Measurements from ENCODE around the gene JPT1.

The JPT1 gene

GRCh38 chr17:75087558-75088453 is 66.5 kb downstream of the JPT1 start, which contains the start of gene SLC16A5:
Gene SLC16A5, plus strand, starts transcription at chr17:75087954. Its CDS starts 5,683 bp downstream, at chr17:75093637.
- in situ Hi-C loops (cut with HindIII; ENCODE audit: low sequenced_read_pairs), result no loop called here

- in situ Hi-C loops (cut with HindIII; ENCODE audit: low sequenced_read_pairs), result no loop called here
These were observed 67.1 kb downstream of the JPT1 start for GRCh38 chr17:75087182-75087557.

GRCh38 chr17:75086496-75087181 is 67.7 kb downstream of the JPT1 start:
- in situ Hi-C loops (cut with HindIII; ENCODE audit: low sequenced_read_pairs), result no loop called here
